ENCODE measurements around the gene CYSRT1.

Gene CYSRT1

GRCh38 chr9:137191691-137192447 lies 33.1 kb upstream of the CYSRT1 start:
- H3K4me3 ChIP-seq (ENCODE audit: low read depth, low read length), result no peak overlapping the region
- TF ChIP-seq CTCF (IDR thresholded peaks at IDR 0.05; ENCODE audit: borderline replicate concordance, insufficient read depth, low read depth, low read length), result no peak

- no peak for TF ChIP-seq CTCF (IDR thresholded peaks at IDR 0.05; ENCODE audit: borderline replicate concordance, insufficient read depth, low read depth, low read length)
- no peak overlapping the region for H3K4me3 ChIP-seq (ENCODE audit: low read depth, low read length)
Measured at GRCh38 chr9:137192448-137192780, 32.6 kb upstream of the CYSRT1 start.

- H3K4me3 ChIP-seq (ENCODE audit: low read depth, low read length), result no peak overlapping the region
Measured at GRCh38 chr9:137192859-137193258, 32.1 kb upstream of the CYSRT1 start.

GRCh38 chr9:137193771-137194170 lies 31.2 kb upstream of the CYSRT1 start:
- H3K4me3 ChIP-seq (ENCODE audit: low read depth, low read length), result no peak overlapping the region
- no peak for TF ChIP-seq CTCF (IDR thresholded peaks at IDR 0.05; ENCODE audit: borderline replicate concordance, insufficient read depth, low read depth, low read length)

More at GRCh38 chr9:137192859-137193258, 32.1 kb upstream of the CYSRT1 start:
- TF ChIP-seq CTCF (IDR thresholded peaks at IDR 0.05; ENCODE audit: borderline replicate concordance, insufficient read depth, low read depth, low read length), result no peak

GRCh38 chr9:137194388-137194787 lies 30.6 kb upstream of the CYSRT1 start:
- TF ChIP-seq CTCF (IDR thresholded peaks at IDR 0.05; ENCODE audit: borderline replicate concordance, insufficient read depth, low read depth, low read length), result no peak
- no peak overlapping the region for H3K4me3 ChIP-seq (ENCODE audit: low read depth, low read length)

GRCh38 chr9:137194909-137195308 lies 30.1 kb upstream of the CYSRT1 start:
- H3K4me3 ChIP-seq (ENCODE audit: low read depth, low read length), result no peak overlapping the region
- TF ChIP-seq CTCF (IDR thresholded peaks at IDR 0.05; ENCODE audit: borderline replicate concordance, insufficient read depth, low read depth, low read length), result no peak

GRCh38 chr9:137195525-137196220 lies 29.3 kb upstream of the CYSRT1 start:
- no peak overlapping the region for H3K4me3 ChIP-seq (ENCODE audit: low read depth, low read length)
- TF ChIP-seq CTCF (IDR thresholded peaks at IDR 0.05; ENCODE audit: borderline replicate concordance, insufficient read depth, low read depth, low read length), result no peak
